H1 (cell line): ENCODE measurements around the gene SRSF9. TPM values are rescaled to one million over a fixed set of nuclear protein-coding genes. Genes with fewer than 3 reads are reported as not detected.
"Not testable (repeated sequence)": the region's sequence is repeated elsewhere in the genome, so short reads cannot be mapped to it uniquely, and the experiment has no call there.

Source experiments
- CTCF ChIA-PET: fragments of 300-600 bp; sonication (Branson Sonifier 250); formaldehyde crosslinking; loops from one replicate; lab custom pipeline; 2021; ENCODE audit not compliant: partially characterized antibody; lab: Charles Lee
- POLR2A ChIA-PET: fragments of 300-600 bp; sonication (Branson Sonifier 250); formaldehyde crosslinking; loops from one replicate; lab custom pipeline; 2021; ENCODE audit warnings: inconsistent platforms; ENCODE audit not compliant: partially characterized antibody; lab: Charles Lee
- DNase-seq, 2 experiments: peaks; one replicate each; pipeline versions ENCODE4 v3.0.0 to v3.0.0-alpha.2; 2010 to 2022; ENCODE audit warnings: low spot score in 2 of 2, low read depth in 1 of 2, mixed read lengths in 1 of 2
- FAIRE-seq: peaks from 2 replicates; lab custom pipeline; 2011; peaks lifted over from hg19 to GRCh38; lab: Jason Lieb, UNC
- H2AFZ ChIP-seq: 2 replicates; pipeline ENCODE4 v1.8.1; 2012; ENCODE audit warnings: low read length, inconsistent platforms
- H2AK5ac ChIP-seq: 2 replicates; pipeline ENCODE4 v1.6.1; 2013; ENCODE audit warnings: low read depth, low read length
- H2BK120ac ChIP-seq: replicated peaks from 2 replicates; pipeline ENCODE3; 2013; ENCODE audit warnings: low read depth, low read length, inconsistent platforms
- H2BK12ac ChIP-seq: 2 replicates; pipeline ENCODE4 v1.6.1; 2013; ENCODE audit warnings: low read depth, low read length
- H2BK15ac ChIP-seq: 2 replicates; pipeline ENCODE4 v1.6.1; 2013; ENCODE audit warnings: low read length
- H2BK20ac ChIP-seq: 2 replicates; pipeline ENCODE4 v1.6.1; 2013; ENCODE audit warnings: low read length
- H2BK5ac ChIP-seq: 2 replicates; pipeline ENCODE4 v1.6.1; 2013; ENCODE audit warnings: low read depth, low read length
- H3K14ac ChIP-seq: 2 replicates; pipeline ENCODE4 v1.6.1; 2013; ENCODE audit warnings: inconsistent platforms; ENCODE audit not compliant: insufficient read length
- H3K18ac ChIP-seq: 2 replicates; pipeline ENCODE4 v1.6.1; 2013; ENCODE audit warnings: low read length; ENCODE audit errors: extremely low read depth
- H3K23ac ChIP-seq: 2 replicates; pipeline ENCODE4 v1.6.1; 2013; ENCODE audit warnings: inconsistent platforms; ENCODE audit not compliant: insufficient read length
- H3K23me2 ChIP-seq: 2 replicates; pipeline ENCODE4 v1.6.1; 2013; ENCODE audit warnings: low read depth, low read length
- H3K27ac ChIP-seq: 2 replicates; pipeline ENCODE4 v1.6.1; 2011; ENCODE audit warnings: low read depth, low read length, inconsistent platforms
- H3K27me3 ChIP-seq, 4 experiments: replicated peaks in 1 of 4; 1 replicate in 1 of 4; 2 replicates in 3 of 4; pipeline versions ENCODE4 v1.6.1 to v1.8.1; 2011 to 2013; ENCODE audit warnings: low read length in 3 of 4, mild to moderate bottlenecking in 3 of 4, inconsistent platforms in 2 of 4, mixed read lengths in 2 of 4, moderate library complexity in 1 of 4; ENCODE audit not compliant: control insufficient read depth in 3 of 4, insufficient read depth in 3 of 4; ENCODE audit errors: extremely low read depth in 1 of 4
- H3K36me3 ChIP-seq, 4 experiments: 2 replicates each; pipeline versions ENCODE4 v1.6.1 to v1.8.1; 2011 to 2013; ENCODE audit warnings: mild to moderate bottlenecking in 4 of 4, low read length in 3 of 4, moderate library complexity in 2 of 4, control low read depth in 1 of 4, inconsistent platforms in 1 of 4; ENCODE audit not compliant: insufficient read depth in 4 of 4, control insufficient read depth in 2 of 4
- H3K4ac ChIP-seq: replicated peaks from 2 replicates; pipeline ENCODE3; 2013; ENCODE audit warnings: low read length, low read depth, mixed read lengths, inconsistent platforms; ENCODE audit not compliant: insufficient read length
- H3K4me1 ChIP-seq, 4 experiments: replicated peaks in 1 of 4; 1 replicate in 1 of 4; 2 replicates in 3 of 4; pipeline versions ENCODE4 v1.6.1 to v1.8.1; 2011 to 2013; ENCODE audit warnings: low read length in 3 of 4, inconsistent platforms in 2 of 4, mixed read lengths in 1 of 4; ENCODE audit not compliant: insufficient read depth in 4 of 4, control insufficient read depth in 3 of 4
- H3K4me2 ChIP-seq, 2 experiments: 2 replicates each; pipeline versions ENCODE4 v1.6.1 to v1.8.1; 2011 to 2013; ENCODE audit warnings: low read depth in 2 of 2, low read length in 2 of 2, control low read depth in 1 of 2, inconsistent platforms in 1 of 2, mild to moderate bottlenecking in 1 of 2; ENCODE audit not compliant: insufficient read depth in 1 of 2
- H3K4me3 ChIP-seq, 4 experiments: fragments of 200-600, 300-600 bp in 1 of 4; sonication (generic), shearing (Covaris generic), sonication (Bioruptor Twin) in 1 of 4; 2 replicates each; pipeline versions ENCODE4 v1.5.1 to v1.8.1; 2011 to 2016; ENCODE audit warnings: low read length in 4 of 4, low read depth in 3 of 4, control low read depth in 2 of 4, inconsistent platforms in 2 of 4, mild to moderate bottlenecking in 2 of 4, mixed read lengths in 1 of 4, moderate library complexity in 1 of 4; ENCODE audit not compliant: insufficient read depth in 2 of 4; ENCODE audit errors: extremely low read depth in 1 of 4
- H3K56ac ChIP-seq: replicated peaks from 2 replicates; pipeline ENCODE3; 2013; ENCODE audit warnings: low read depth, mild to moderate bottlenecking, mixed read lengths, low read length, inconsistent platforms; ENCODE audit not compliant: insufficient read length
- H3K79me1 ChIP-seq: 2 replicates; pipeline ENCODE4 v1.6.1; 2013; ENCODE audit warnings: low read depth, low read length, control low read depth
- H3K79me2 ChIP-seq, 2 experiments: 2 replicates each; pipeline versions ENCODE4 v1.6.1 to v1.8.1; 2012 to 2013; ENCODE audit warnings: low read length in 2 of 2, mild to moderate bottlenecking in 2 of 2, inconsistent platforms in 1 of 2; ENCODE audit not compliant: insufficient read depth in 2 of 2, control insufficient read depth in 1 of 2
- H3K9ac ChIP-seq, 4 experiments: replicated peaks in 1 of 4; 1 replicate in 1 of 4; 2 replicates in 3 of 4; pipeline versions ENCODE4 v1.6.1 to v1.8.1; 2011 to 2013; ENCODE audit warnings: low read depth in 3 of 4, low read length in 3 of 4, control low read depth in 2 of 4, mild to moderate bottlenecking in 2 of 4, moderate library complexity in 2 of 4, inconsistent platforms in 1 of 4; ENCODE audit errors: extremely low read depth in 1 of 4
- H3K9me3 ChIP-seq, 2 experiments: 2 replicates each; pipeline versions ENCODE4 v1.6.1 to v1.8.1; 2012 to 2013; ENCODE audit warnings: mild to moderate bottlenecking in 2 of 2, moderate library complexity in 2 of 2, control low read depth in 1 of 2, inconsistent platforms in 1 of 2, low read depth in 1 of 2, low read length in 1 of 2, mixed read lengths in 1 of 2; ENCODE audit not compliant: insufficient read depth in 2 of 2
- H4K20me1 ChIP-seq, 2 experiments: replicated peaks in 1 of 2; 2 replicates each; pipeline versions ENCODE3 to v1.8.1; 2011 to 2013; ENCODE audit warnings: inconsistent platforms in 2 of 2, low read length in 2 of 2, mild to moderate bottlenecking in 1 of 2; ENCODE audit not compliant: insufficient read depth in 2 of 2, control insufficient read depth in 1 of 2
- H4K5ac ChIP-seq: 2 replicates; pipeline ENCODE4 v1.6.1; 2013; ENCODE audit warnings: low read length, low read depth, mixed read lengths, inconsistent platforms; ENCODE audit not compliant: insufficient read length
- H4K8ac ChIP-seq: 2 replicates; pipeline ENCODE4 v1.8.0; 2013; ENCODE audit warnings: mild to moderate bottlenecking, moderate library complexity, low read length, inconsistent platforms; ENCODE audit not compliant: insufficient read depth; ENCODE audit errors: extremely low read depth
- H4K91ac ChIP-seq: replicated peaks from 2 replicates; pipeline ENCODE3; 2013; ENCODE audit warnings: low read length, mixed read lengths, inconsistent platforms; ENCODE audit not compliant: insufficient read length
- WGBS, 2 experiments: shearing (Covaris generic) in 1 of 2; methylation state at CpG; one replicate each; pipeline versions ENCODE4 v1.1.6 to v1.1.7; 2013 to 2015; ENCODE audit warnings: low lambda C conversion rate in 2 of 2, mixed read lengths in 2 of 2, inconsistent platforms in 1 of 2, low coverage in 1 of 2, missing lambda C conversion rate in 1 of 2; ENCODE audit not compliant: insufficient replicate concordance in 2 of 2, insufficient coverage in 1 of 2, insufficient read length in 1 of 2; ENCODE audit errors: extremely low coverage in 1 of 2, missing lambda C conversion rate in 1 of 2; 5-methylcytosine and 5-hydroxymethylcytosine counted together
- polyA plus RNA-seq, 7 experiments: library from polyadenylated mRNA; depleted of rRNA in 3 of 7; stranded (reverse) in 5 of 7; unstranded in 2 of 7; fragments of >200 nt in 5 of 7; fragments of 200-250 nt in 2 of 7; gene quantifications; 1 replicate in 5 of 7; 2 replicates in 1 of 7; 4 replicates in 1 of 7; pipeline versions ENCODE4 v1.2.1 to v1.2.3, GENCODE V29; 2011 to 2013; ENCODE audit warnings: missing spikeins in 2 of 7, mixed read lengths in 2 of 7
- total RNA-seq: library from RNA; stranded (reverse); fragmentation: NEBNext Ultra II Directional; extraction: Animal tissue kit (Norgen Biotek cat#: 25700); gene quantifications from 2 replicates; pipeline ENCODE4 v1.2.1, GENCODE V29; 2021

Gene SRSF9
- total and polyA plus RNA-seq, 2 of the 8 experiments (the other 6 are each of a cell fraction or from before 2014, with no cell fraction given): 172 to 304 TPM

- H3K4ac ChIP-seq, H3K9ac ChIP-seq, H3K36me3 ChIP-seq, FAIRE-seq, H3K79me1 ChIP-seq, H2BK20ac ChIP-seq, H3K4me2 ChIP-seq, H4K91ac ChIP-seq, H3K4me3 ChIP-seq, H3K14ac ChIP-seq, DNase-seq, H3K79me2 ChIP-seq, H4K5ac ChIP-seq, H2AK5ac ChIP-seq, H2BK5ac ChIP-seq, H4K20me1 ChIP-seq, H3K9me3 ChIP-seq, H2BK15ac ChIP-seq, H3K27me3 ChIP-seq, H3K23ac ChIP-seq, H3K18ac ChIP-seq, H3K23me2 ChIP-seq, H2BK12ac ChIP-seq, H2AFZ ChIP-seq, H4K8ac ChIP-seq, H3K56ac ChIP-seq, H3K4me1 ChIP-seq, H3K27ac ChIP-seq, H2BK120ac ChIP-seq: not testable (repeated sequence)
- ChIA-PET POLR2A (interaction anchor here (1.1 kb wide), 1 partner anchor 13 kb away, joined by 3 read pairs; no protein-coding TSS in a partner anchor), CTCF (interaction anchor here (0.6 to 6.6 kb wide), 2 partner anchors 19 to 30 kb away, joined by 3 to 47 read pairs; partner anchors contain the start of gene SRSF9)
- 94% methylated on average over 7 of the region's 7 CpGs; no CpG with 5 or more reads in 1 of the 2 experiments for WGBS, 2 experiments
These were observed 18.0 kb upstream of the SRSF9 start for GRCh38 chr12:120487552-120487951.
